BJ (cell line): ENCODE data around the gene PCSK2. TPM values are rescaled to one million over a fixed set of nuclear protein-coding genes. Genes with fewer than 3 reads are reported as not detected.

Experiments used
- CTCF ChIA-PET: fragments of 350-600 bp; formaldehyde crosslinking; extraction: SDS; loops from one replicate; lab custom pipeline; 2021; ENCODE audit warnings: antibody characterized with exemption, inconsistent platforms; lab: Yijun Ruan, JAX
- POLR2A ChIA-PET: fragments of 300-600 bp; sonication (Branson Sonifier 250); formaldehyde crosslinking; extraction: SDS; loops from one replicate; lab custom pipeline; 2021; ENCODE audit warnings: antibody characterized with exemption; lab: Charles Lee
- DNase-seq: peaks from one replicate; pipeline ENCODE4 v3.0.0-alpha.2; 2011; ENCODE audit warnings: low read depth
- H3K27me3 ChIP-seq: 2 replicates; pipeline ENCODE4 v1.6.0; 2011; ENCODE audit warnings: low read length; ENCODE audit not compliant: control insufficient read depth, insufficient read depth
- H3K36me3 ChIP-seq: 2 replicates; pipeline ENCODE4 v1.5.1; 2011; ENCODE audit warnings: low read length; ENCODE audit not compliant: control insufficient read depth, insufficient read depth
- H3K4me3 ChIP-seq: 2 replicates; pipeline ENCODE4 v1.5.1; 2011; ENCODE audit warnings: low read depth, mild to moderate bottlenecking, control low read depth, low read length
- CTCF ChIP-seq: IDR thresholded peaks from 2 replicates; pipeline ENCODE4 v1.5.1; 2011; ENCODE audit warnings: low read depth, mild to moderate bottlenecking, control low read depth, inconsistent platforms, low read length, moderate library complexity; ENCODE audit not compliant: insufficient read depth
- polyA plus RNA-seq: library from polyadenylated mRNA; depleted of rRNA; stranded (reverse); fragments of >200 nt; gene quantifications from 2 replicates; pipeline ENCODE4 v1.2.3, GENCODE V29; 2011

Gene PCSK2
- polyA plus RNA-seq, 1 experiment, result not detected

GRCh38 chr20:17298171-17298570 is 71.3 kb downstream of the PCSK2 start:
- Histone ChIP-seq H3K4me3 (no peak overlapping the region), H3K36me3 (no peaks in the 10 kb centered on the region), H3K27me3 (no peaks in the 10 kb centered on the region)
- CTCF ChIA-PET, result interaction anchor here (1.1 to 1.5 kb wide), 2 partner anchors 10 to 496 kb away, joined by 3 to 4 read pairs; no protein-coding TSS in a partner anchor
- TF ChIP-seq CTCF, result no peak
- POLR2A ChIA-PET, result no interaction called here
- DNase-seq, result no peak

GRCh38 chr20:17298751-17299150 is 71.9 kb downstream of the PCSK2 start:
- Histone ChIP-seq H3K27me3 (no peaks in the 10 kb centered on the region), H3K36me3 (no peaks in the 10 kb centered on the region), H3K4me3 (no peak overlapping the region)
- ChIA-PET CTCF (interaction anchor here (1.5 kb wide), 1 partner anchor 11 kb away, joined by 4 read pairs; no protein-coding TSS in a partner anchor), POLR2A (no interaction called here)
- no peak for DNase-seq
- no peak for TF ChIP-seq CTCF

GRCh38 chr20:17300113-17300512 is 73.3 kb downstream of the PCSK2 start:
- CTCF ChIA-PET, result no interaction called here
- Histone ChIP-seq H3K36me3 (no peaks in the 10 kb centered on the region), H3K4me3 (no peak overlapping the region), H3K27me3 (no peaks in the 10 kb centered on the region)
- no peak for DNase-seq
- TF ChIP-seq CTCF, result no peak
- POLR2A ChIA-PET, result no interaction called here

- TF ChIP-seq CTCF, result no peak
- Histone ChIP-seq H3K36me3 (no peaks in the 10 kb centered on the region), H3K27me3 (no peaks in the 10 kb centered on the region), H3K4me3 (no peak overlapping the region)
- no peak for DNase-seq
- POLR2A ChIA-PET, result interaction anchor here (0.6 kb wide), 1 partner anchor 104 kb away, joined by 4 read pairs; no protein-coding TSS in a partner anchor
- CTCF ChIA-PET, result no interaction called here
Measured at GRCh38 chr20:17304774-17305173, 77.9 kb downstream of the PCSK2 start.

GRCh38 chr20:17306427-17306826 is 79.6 kb downstream of the PCSK2 start:
- no peak for TF ChIP-seq CTCF
- ChIA-PET POLR2A (no interaction called here), CTCF (no interaction called here)
- no peaks in the 10 kb centered on the region for H3K36me3 ChIP-seq
- H3K4me3 ChIP-seq, result no peak overlapping the region
- no peak for DNase-seq
- no peaks in the 10 kb centered on the region for H3K27me3 ChIP-seq
